ENCODE measurements around the gene TWIST1. TPM values are rescaled to one million over a fixed set of nuclear protein-coding genes. Genes with fewer than 3 reads are reported as not detected.
A peak's percentile ranks its signal among the peaks of the same experiment; 100 is the strongest.

Gene TWIST1
- 101 and 113 TPM in 2 replicates for total RNA-seq

GRCh38 chr7:19117091-19117869, at the start of gene TWIST1:
Gene TWIST1, minus strand, starts transcription at chr7:19117636. Its CDS starts 315 bp downstream, at chr7:19117321.
- peak within 1 kb of the TSS; percentile 94 for H3K4me2 ChIP-seq (ENCODE audit: insufficient read depth, low read length)
- TF ChIP-seq, protein P1, sequence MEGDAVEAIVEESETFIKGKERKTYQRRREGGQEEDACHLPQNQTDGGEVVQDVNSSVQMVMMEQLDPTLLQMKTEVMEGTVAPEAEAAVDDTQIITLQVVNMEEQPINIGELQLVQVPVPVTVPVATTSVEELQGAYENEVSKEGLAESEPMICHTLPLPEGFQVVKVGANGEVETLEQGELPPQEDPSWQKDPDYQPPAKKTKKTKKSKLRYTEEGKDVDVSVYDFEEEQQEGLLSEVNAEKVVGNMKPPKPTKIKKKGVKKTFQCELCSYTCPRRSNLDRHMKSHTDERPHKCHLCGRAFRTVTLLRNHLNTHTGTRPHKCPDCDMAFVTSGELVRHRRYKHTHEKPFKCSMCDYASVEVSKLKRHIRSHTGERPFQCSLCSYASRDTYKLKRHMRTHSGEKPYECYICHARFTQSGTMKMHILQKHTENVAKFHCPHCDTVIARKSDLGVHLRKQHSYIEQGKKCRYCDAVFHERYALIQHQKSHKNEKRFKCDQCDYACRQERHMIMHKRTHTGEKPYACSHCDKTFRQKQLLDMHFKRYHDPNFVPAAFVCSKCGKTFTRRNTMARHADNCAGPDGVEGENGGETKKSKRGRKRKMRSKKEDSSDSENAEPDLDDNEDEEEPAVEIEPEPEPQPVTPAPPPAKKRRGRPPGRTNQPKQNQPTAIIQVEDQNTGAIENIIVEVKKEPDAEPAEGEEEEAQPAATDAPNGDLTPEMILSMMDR (IDR thresholded peaks at IDR 0.05; ENCODE audit: extremely low read depth, low read depth, low read length) = no peak
- peaks cover 9% of the 10 kb centered on the region for H4K20me1 ChIP-seq (ENCODE audit: insufficient read depth, low read length)
- peaks cover 29% of the 10 kb centered on the region for H3K4me1 ChIP-seq (ENCODE audit: insufficient read depth, low read length)
- H3K4me3 ChIP-seq (ENCODE audit: insufficient read depth, low read length) = peak within 1 kb of the TSS; percentile 95
- peak; percentile 97 for DNase-seq (ENCODE audit: insufficient read length, low spot score, missing footprints)
- H2AFZ ChIP-seq (ENCODE audit: low read length) = peak within 1 kb of the TSS; percentile 91
- peak within 1 kb of the TSS; percentile 80 for H3K27ac ChIP-seq (ENCODE audit: low read depth, low read length)
- H3K79me2 ChIP-seq (ENCODE audit: insufficient read depth, low read length) = peaks cover 45% of the 10 kb centered on the region
- no peaks in the 10 kb centered on the region for H3K9me3 ChIP-seq (ENCODE audit: low read depth, low read length)
- H3K36me3 ChIP-seq (ENCODE audit: insufficient read depth, low read length) = no peaks in the 10 kb centered on the region
- no peaks in the 10 kb centered on the region for H3K27me3 ChIP-seq (ENCODE audit: insufficient read depth, low read length)

- Histone ChIP-seq H3K79me2 (ENCODE audit: insufficient read depth, low read length) (no peaks in the 10 kb centered on the region), H3K27me3 (ENCODE audit: insufficient read depth, low read length) (no peaks in the 10 kb centered on the region), H4K20me1 (ENCODE audit: insufficient read depth, low read length) (no peaks in the 10 kb centered on the region), H3K4me2 (ENCODE audit: insufficient read depth, low read length) (no peak overlapping the region), H2AFZ (ENCODE audit: low read length) (no peak overlapping the region), H3K4me1 (ENCODE audit: insufficient read depth, low read length) (no peaks in the 10 kb centered on the region), H3K9me3 (ENCODE audit: low read depth, low read length) (no peaks in the 10 kb centered on the region), H3K4me3 (ENCODE audit: insufficient read depth, low read length) (no peak overlapping the region), H3K36me3 (ENCODE audit: insufficient read depth, low read length) (no peaks in the 10 kb centered on the region), H3K27ac (ENCODE audit: low read depth, low read length) (no peak overlapping the region)
- TF ChIP-seq, protein P1 (IDR thresholded peaks at IDR 0.05; ENCODE audit: extremely low read depth, low read depth, low read length) = no peak
- no peak for DNase-seq (ENCODE audit: insufficient read length, low spot score, missing footprints)
Observed at GRCh38 chr7:19161671-19162070, 44.2 kb upstream of the TWIST1 start.

GRCh38 chr7:19146699-19147098, 29.3 kb upstream of the TWIST1 start:
- Histone ChIP-seq H4K20me1 (ENCODE audit: insufficient read depth, low read length) (no peaks in the 10 kb centered on the region), H3K4me2 (ENCODE audit: insufficient read depth, low read length) (no peak overlapping the region), H3K79me2 (ENCODE audit: insufficient read depth, low read length) (no peaks in the 10 kb centered on the region), H3K4me3 (ENCODE audit: insufficient read depth, low read length) (no peak overlapping the region), H2AFZ (ENCODE audit: low read length) (no peak overlapping the region), H3K9me3 (ENCODE audit: low read depth, low read length) (no peaks in the 10 kb centered on the region), H3K27me3 (ENCODE audit: insufficient read depth, low read length) (peaks cover 20% of the 10 kb centered on the region), H3K36me3 (ENCODE audit: insufficient read depth, low read length) (no peaks in the 10 kb centered on the region), H3K27ac (ENCODE audit: low read depth, low read length) (no peak overlapping the region), H3K4me1 (ENCODE audit: insufficient read depth, low read length) (no peaks in the 10 kb centered on the region)
- DNase-seq (ENCODE audit: insufficient read length, low spot score, missing footprints) = no peak
- TF ChIP-seq, protein P1 (IDR thresholded peaks at IDR 0.05; ENCODE audit: extremely low read depth, low read depth, low read length) = no peak

- Histone ChIP-seq H3K36me3 (ENCODE audit: insufficient read depth, low read length) (no peaks in the 10 kb centered on the region), H3K4me2 (ENCODE audit: insufficient read depth, low read length) (no peak overlapping the region), H3K9me3 (ENCODE audit: low read depth, low read length) (no peaks in the 10 kb centered on the region), H3K4me1 (ENCODE audit: insufficient read depth, low read length) (no peaks in the 10 kb centered on the region), H2AFZ (ENCODE audit: low read length) (no peak overlapping the region), H4K20me1 (ENCODE audit: insufficient read depth, low read length) (no peaks in the 10 kb centered on the region), H3K27me3 (ENCODE audit: insufficient read depth, low read length) (peaks cover 20% of the 10 kb centered on the region), H3K4me3 (ENCODE audit: insufficient read depth, low read length) (no peak overlapping the region), H3K79me2 (ENCODE audit: insufficient read depth, low read length) (no peaks in the 10 kb centered on the region), H3K27ac (ENCODE audit: low read depth, low read length) (no peak overlapping the region)
- DNase-seq (ENCODE audit: insufficient read length, low spot score, missing footprints) = peak; percentile 27
- TF ChIP-seq, protein P1 (IDR thresholded peaks at IDR 0.05; ENCODE audit: extremely low read depth, low read depth, low read length) = no peak
Observed at GRCh38 chr7:19145434-19146115, 28.1 kb upstream of the TWIST1 start.

Measured in osteoblast (primary cell).